HEK293T (cell line): ENCODE results near the gene GRM7.

Experiments
- ARNT ChIP-seq: fragments of 450-650 bp; IDR thresholded peaks from 2 replicates; pipeline ENCODE4 v1.6.1; 2017; ENCODE audit warnings: mild to moderate bottlenecking
- CTBP1 ChIP-seq: fragments of 450-650 bp; IDR thresholded peaks from 2 replicates; pipeline ENCODE4 v1.6.1; 2016; ENCODE audit warnings: borderline replicate concordance
- FOXK2 ChIP-seq: fragments of 450-650 bp; IDR thresholded peaks from 2 replicates; pipeline ENCODE4 v1.6.1; 2016; ENCODE audit warnings: mild to moderate bottlenecking
- FOXM1 ChIP-seq: fragments of 450-650 bp; IDR thresholded peaks from 2 replicates; pipeline ENCODE4 v1.6.1; 2017; ENCODE audit warnings: mild to moderate bottlenecking, borderline replicate concordance
- SP1 ChIP-seq: fragments of 450-650 bp; IDR thresholded peaks from 2 replicates; pipeline ENCODE4 v1.6.1; 2017
- TF ChIP-seq, protein P1 (sequence below): fragments of 450-650 bp; IDR thresholded peaks from 2 replicates; pipeline ENCODE4 v1.6.1; 2016

DNA sequence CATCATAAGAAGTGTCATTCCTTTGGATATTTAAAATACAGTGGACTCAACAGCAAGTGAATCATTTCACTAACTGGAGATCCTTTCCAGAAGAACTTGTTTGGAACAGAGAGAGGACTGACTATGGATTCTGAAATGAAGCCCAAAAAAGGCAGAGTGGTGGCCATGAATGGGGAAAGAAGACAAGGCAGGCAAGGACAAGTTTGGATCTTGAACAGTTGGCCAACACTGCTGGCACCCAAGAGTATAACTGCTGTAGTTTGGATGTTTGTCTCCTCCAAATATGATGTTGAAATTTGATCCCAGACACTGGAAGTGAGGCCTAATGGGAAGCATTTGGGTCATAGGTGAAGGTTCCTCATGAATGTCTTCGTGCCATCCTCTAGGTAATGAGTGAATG is 686.9 kb downstream of the GRM7 start:
- TF ChIP-seq CTBP1 = no peak
- no peak for TF ChIP-seq FOXK2
- TF ChIP-seq FOXM1 = no peak
- TF ChIP-seq, protein P1, sequence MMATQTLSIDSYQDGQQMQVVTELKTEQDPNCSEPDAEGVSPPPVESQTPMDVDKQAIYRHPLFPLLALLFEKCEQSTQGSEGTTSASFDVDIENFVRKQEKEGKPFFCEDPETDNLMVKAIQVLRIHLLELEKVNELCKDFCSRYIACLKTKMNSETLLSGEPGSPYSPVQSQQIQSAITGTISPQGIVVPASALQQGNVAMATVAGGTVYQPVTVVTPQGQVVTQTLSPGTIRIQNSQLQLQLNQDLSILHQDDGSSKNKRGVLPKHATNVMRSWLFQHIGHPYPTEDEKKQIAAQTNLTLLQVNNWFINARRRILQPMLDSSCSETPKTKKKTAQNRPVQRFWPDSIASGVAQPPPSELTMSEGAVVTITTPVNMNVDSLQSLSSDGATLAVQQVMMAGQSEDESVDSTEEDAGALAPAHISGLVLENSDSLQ = no peak
- TF ChIP-seq ARNT = no peak
- TF ChIP-seq SP1 = no peak
